GM19193 (cell line): Measurements from ENCODE around the gene TOP3A.

Source experiments
- POLR2A ChIP-seq: IDR thresholded peaks from 4 replicates; pipeline ENCODE4 v1.6.1; 2011; ENCODE audit not compliant: insufficient read depth, insufficient read length; ENCODE audit errors: extremely low read depth

The TOP3A gene

DNA sequence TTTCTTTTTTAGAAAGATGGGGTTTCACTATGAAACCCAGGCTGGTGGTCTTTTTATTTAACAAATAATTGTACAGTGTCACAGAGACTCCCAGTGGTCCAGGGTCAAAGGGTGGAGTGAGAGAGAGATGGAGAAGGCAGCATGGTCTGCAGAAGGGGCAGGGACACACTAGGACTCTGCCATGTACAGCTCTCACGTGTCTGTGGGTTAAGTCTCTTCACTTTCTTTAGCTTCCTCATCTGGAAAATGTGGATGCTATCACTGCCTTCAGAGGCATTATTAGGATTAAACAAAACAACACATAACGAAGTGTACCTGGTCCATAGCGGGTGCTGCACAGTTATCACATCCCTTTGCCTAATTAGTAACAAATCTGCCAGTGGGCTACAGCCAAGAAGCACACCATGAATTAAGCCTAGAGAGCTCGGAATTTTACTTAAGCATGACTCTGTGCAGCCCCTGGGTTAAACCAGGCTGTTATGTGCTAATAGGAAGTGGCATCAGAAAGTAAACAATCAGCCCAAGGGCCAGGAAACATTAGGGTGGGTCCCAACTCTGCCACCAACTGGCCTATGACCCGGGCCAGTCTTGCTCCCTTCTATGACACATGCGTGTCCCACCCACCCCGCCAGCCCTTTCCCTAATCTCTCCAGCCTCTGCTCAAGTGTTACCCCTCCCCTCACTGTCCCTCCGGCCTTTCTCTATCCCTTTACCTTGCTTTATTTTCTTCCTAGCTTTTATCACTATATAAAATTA, 13.9 kb downstream of the TOP3A start:
- TF ChIP-seq POLR2A: no peak

DNA sequence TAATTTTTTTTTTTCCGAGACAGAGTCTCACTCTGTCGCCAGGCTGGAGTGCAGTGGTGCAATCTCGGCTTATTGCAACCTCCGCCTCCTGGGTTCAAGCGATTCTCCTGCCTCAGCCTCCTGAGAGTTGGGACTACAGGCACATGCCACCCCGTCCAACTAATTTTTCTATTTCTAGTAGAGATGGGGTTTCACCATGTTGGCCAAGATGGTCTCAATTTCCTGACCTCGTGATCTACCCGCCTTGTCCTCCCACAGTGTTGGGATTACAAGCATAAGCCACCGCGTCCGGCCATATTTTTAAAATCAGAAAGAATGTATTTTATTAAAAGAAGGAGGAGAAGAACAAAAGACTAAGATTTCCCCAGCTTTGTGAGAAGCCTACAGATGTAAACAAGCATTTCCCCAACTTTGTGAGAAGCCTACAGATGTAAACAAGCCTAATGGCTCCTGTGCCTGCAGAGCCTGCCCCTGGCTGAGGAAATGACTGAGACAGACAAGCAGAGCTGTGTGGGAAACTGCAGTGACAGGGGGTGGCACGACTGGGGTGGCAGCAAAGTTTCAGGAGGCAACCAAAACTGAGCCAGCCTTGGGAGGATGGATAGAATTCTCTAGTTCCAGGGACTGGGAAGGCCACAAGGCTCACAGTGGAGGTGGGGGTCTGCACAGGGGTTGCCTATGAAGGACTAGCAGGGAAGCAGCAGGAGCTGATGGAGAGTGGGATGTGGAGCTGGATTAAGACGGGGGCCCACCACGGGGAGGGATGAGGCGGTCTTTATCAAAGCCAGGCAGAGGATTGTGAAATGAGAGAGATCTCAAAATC, 22.9 kb downstream of the TOP3A start:
- no peak for TF ChIP-seq POLR2A

- no peak for TF ChIP-seq POLR2A
These were observed 29.5 kb downstream of the TOP3A start for GRCh38 chr17:18285296-18285695.

- TF ChIP-seq POLR2A: no peak
These were observed 33.0 kb downstream of the TOP3A start for GRCh38 chr17:18281788-18282187.

DNA sequence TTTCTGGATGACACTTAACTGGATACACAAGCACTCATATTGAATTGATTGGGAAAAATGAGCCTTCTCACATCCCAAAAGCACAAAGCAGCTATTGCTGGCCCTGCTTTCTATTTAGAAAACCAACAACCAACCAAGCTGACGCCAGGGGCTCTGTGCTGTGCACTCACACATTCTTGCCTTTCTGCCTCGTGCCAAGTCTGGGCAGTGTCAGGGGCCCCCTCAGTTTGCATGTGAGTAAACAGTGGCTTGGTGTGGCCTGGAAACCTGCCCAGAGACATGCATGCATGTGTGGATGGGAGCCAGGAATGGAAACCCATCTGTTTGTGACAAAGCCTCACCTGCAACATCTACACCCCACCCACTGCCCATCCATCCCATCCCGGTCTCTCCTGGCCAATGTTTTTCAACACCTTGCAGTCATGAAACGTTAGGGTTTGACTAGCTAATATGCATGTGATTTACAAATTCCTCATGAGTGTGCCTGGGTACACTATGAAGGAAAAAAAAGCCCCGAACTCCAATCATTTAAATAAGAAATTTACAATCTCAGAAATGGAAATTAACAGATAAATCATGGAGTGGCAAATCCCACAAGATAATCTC, 33.9 kb downstream of the TOP3A start:
- TF ChIP-seq POLR2A: no peak

DNA sequence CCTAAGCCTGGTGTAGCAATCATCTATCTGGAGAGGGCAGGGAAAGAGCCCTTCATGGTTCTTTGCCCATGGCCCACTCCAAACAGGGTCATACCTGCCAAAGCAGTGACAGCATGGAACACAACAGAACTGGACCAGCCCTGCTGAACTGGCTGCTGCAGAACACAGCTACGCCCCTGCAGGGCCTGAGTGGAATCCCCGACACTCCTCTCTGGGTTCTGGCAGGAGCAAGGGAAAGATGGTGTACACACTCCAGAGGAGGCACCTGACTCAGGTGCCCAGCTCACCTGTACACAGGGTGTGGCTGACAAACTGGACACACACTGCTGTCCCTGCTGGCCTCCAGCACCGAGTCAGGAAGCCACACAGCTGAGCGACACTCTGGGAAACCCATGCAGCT, 34.5 kb downstream of the TOP3A start:
- TF ChIP-seq POLR2A: no peak

- TF ChIP-seq POLR2A: no peak
These were observed 35.9 kb downstream of the TOP3A start for GRCh38 chr17:18278867-18279266.

- TF ChIP-seq POLR2A: no peak
These were observed 37.7 kb downstream of the TOP3A start for GRCh38 chr17:18277076-18277475.

DNA sequence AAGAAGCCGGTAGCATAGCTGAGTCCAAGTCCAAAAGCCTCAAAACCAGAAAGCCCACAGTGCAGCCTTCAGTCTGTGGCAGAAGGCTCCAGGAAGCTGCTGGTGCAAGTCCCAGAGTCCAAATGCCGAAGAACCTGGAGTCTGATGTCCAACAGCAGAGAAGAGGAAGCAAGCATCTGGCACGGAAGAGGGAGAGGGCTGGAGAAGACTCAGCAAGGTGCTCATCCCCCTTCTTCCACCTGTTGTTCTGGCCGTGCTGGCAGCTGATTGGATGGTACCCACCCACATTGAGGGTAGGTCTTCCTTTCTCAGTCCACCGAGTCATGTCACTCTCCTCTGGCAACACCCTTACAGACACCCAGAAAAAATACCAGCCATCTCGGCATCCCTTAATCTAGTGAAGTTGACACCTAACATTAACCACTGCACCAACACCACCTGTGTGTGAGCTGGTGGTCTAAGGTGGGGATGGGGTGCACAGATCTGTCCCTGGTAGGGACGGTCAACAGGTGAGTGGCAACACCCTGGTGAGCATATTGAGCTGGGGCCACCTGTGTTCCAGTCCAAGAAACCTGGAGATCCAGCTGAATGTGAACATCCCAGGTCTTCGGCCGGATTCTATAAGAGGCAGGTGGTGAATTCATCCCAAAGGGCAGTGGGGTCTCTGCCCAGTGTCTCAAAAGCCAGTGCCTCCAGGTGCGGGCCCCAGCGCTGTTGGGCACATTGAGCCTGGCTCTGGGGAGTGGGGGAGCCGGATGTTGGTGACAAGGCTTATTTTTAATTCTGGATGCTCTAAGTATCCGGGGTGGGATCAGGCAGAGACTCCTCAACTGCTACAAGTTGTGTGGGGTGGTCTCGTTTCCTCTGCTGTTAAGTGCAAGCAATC, 44.5 kb downstream of the TOP3A start:
- TF ChIP-seq POLR2A: no peak

DNA sequence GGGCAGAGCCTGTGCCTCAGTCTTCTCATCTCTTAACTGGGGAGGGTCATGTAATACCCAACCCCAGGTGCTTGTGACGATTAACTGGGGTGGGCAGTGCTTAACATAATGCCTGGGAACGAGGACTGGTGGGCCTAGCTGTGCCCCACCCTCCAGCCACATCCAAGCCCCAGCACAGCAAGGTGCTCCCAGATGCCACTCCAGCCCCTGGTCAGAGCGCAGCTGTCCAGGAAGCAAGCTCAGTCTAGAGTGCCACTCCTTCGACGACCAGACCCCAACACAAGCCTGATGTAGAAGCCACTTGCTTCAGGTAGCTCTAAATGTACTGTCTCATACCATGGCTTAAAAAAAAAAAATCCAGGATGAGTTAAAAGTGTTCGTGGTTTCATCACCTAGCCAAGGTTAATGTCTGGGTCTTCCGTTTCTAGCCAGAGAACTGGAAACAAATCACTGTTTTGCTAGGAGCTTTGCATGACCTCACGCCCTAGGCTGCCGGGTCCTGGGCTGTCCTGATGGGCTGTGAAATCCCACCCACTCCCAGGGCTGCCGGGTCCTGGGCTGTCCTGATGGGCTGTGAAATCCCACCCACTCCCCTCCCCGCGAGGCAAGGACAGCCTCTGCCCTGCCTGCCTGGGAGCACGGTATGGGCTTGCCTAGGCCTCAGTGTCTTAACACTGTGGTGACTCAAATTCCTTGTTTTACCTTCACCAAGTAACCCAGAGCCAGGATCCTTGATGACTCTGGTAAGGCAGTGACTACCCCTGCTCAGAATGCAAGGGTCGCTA, 46.7 kb downstream of the TOP3A start:
- no peak for TF ChIP-seq POLR2A

GRCh38 chr17:18267366-18267765, 47.4 kb downstream of the TOP3A start:
- TF ChIP-seq POLR2A: no peak

DNA sequence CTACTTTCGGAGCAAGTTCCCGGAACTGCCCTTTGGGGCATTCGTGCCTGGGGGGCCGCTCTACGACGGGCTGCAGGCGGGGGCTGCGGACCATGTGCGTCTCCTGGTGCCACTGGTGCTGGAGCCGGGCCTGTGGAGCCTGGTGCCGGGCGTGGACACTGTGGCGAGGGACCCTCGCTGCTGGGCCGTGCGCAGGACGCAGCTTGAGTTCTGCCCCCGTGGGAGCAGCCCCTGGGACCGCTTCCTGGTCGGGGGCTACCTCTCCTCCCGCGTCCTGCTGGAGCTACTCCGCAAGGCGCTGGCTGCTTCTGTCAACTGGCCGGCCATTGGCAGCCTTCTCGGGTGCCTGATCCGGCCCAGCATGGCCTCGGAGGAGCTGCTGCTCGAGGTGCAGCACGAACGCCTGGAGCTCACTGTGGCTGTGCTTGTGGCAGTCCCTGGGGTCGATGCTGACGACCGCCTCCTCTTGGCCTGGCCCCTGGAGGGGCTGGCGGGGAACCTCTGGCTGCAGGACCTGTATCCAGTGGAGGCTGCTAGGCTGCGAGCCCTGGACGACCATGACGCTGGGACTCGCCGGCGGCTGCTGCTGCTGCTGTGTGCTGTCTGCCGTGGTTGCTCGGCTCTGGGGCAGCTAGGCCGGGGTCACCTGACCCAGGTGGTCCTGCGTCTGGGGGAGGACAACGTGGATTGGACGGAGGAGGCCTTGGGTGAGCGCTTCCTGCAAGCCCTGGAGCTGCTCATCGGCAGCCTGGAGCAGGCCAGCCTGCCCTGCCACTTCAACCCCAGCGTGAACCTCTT, 50.7 kb downstream of the TOP3A start:
- no peak for TF ChIP-seq POLR2A

DNA sequence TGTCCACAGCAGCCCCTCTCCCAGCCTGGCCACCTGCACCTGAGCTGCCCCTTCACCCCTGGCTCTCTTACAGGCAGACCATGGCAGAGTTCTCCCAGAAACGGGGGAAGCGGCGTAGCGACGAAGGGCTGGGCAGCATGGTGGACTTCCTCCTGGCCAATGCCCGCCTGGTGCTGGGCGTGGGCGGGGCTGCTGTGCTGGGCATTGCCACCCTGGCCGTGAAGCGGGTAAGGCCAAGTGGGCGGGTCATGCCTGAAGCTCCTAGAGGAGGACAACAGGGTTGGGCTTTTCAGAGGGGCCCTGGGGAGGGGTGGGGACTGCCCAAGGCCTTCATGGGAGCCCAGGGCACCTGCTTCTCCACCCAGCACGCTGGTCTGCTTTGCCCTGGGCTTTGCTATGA, 52.2 kb downstream of the TOP3A start:
- no peak for TF ChIP-seq POLR2A
